HG02798 (cell line): ENCODE data around the gene GGN.
A peak's percentile ranks its signal among the peaks of the same experiment; 100 is the strongest.
"Not testable (repeated sequence)": the region's sequence is repeated elsewhere in the genome, so short reads cannot be mapped to it uniquely, and the experiment has no call there.

ENCODE experiments used
- ATAC-seq: cut with Tn5 transposase; IDR thresholded peaks from one replicate; pipeline ENCODE4 v1.9.1; 2021; ENCODE audit warnings: mild to moderate bottlenecking; ENCODE audit not compliant: unreplicated experiment, poor library complexity

The GGN gene

DNA sequence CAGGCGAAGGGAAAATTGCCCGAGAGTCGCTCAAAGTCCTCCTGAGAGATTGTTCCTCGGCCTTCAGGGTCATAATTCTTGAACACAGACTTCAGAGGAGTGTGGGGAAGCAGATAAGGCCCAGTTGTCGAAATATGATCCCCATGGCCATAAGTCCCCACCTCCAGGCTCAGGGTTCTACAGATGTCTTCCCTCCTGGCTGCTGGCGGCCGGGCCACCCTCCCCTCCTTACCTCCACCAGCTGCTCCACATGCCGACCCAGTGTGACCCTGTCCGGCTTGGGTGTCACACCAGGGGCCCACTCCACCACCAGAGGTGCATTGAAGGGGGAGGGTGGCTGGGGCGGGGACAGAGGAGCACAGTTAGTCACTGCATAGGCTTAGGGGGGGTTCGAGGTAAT, 25.1 kb upstream of the GGN start:
- ATAC-seq = no peak

DNA sequence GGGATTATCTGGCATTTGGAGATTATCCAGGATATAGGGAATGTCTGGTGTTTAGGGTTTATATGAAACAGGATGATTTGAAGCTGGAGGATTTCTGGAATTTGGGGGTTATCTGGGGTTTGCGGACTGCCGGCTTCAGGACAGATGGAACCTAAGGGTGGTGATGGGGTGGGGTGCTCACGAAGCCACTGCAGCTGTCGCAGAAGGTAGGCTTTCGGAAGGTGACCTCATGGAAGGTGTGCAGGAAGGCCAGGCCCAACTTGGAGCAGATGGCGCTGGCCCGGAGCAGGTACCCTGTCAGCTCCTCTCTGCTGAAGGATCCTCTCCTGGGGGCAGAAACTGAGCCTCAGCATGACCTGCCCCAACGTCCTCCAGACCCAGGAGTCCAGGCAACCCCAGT, 24.7 kb upstream of the GGN start:
- no peak for ATAC-seq

DNA sequence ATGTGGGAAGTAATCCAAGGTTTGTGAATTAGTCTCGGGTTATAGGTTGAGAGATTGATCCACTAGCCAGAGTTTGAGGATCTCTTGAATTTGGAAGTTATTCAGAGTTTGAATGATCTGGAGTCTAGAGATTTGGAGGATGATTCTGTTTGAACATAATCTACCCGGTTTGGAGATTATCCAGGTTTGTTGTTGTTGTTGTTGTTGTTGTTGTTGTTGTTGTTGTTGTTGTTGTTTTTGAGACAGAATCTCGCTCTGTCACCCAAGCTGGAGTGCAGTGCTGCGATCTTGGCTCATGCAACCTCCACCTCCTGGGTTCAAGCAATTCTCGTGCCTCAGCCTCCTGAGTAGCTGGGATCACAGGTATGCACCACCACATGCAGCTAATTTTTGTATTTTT, 24.1 kb upstream of the GGN start:
- ATAC-seq = not testable (repeated sequence)

DNA sequence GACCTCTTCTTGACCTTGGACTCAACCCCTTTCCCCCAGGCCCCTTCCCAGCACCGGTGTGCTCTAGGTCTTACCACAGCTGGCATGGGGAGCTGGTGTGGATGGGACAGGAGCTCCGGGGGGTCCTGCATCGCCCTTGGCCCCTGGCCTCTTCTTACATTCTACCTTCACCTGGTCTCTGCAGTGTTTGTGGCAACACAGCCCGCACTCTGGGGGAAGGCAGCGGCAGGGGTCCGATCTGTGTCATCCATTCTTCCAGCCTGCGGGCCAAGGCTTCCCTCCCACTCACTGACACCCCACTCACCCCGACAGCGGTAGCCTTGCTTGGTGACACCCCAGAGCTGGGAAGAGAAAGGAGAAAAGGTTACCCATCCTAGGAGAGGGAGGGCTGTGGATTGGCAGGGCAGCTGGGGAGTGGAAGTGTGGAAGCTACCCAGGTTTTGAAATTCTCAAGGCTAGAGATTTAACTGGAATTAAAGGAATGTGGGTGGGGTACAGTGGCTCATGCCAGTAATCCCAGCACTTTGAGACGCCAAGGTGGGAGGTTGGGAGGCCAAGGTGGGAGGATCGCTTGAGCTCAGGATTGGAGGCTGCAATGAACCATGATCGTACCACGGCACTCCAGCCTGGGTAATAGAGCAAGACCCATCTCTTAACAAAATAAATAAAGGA, 23.3 kb upstream of the GGN start:
- ATAC-seq = no peak

DNA sequence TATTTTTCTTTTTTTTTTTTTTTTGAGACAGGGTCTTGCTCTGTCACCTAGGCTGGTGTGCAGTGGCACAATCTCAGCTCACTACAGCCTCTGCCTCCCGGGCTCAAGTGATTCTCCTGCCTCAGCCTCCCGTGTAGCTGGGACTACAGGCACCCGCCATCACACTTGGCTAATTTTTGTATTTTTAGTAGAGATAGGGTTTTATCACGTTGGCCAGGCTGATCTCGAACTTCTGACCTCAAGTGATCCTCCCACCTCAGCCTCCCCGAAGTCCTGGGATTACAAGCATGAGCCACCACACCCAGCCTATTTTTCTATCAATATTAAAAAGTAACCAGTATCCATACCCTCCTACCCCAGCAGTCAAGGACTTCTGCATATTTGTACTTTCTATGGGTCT, 22.6 kb upstream of the GGN start:
- not testable (repeated sequence) for ATAC-seq

DNA sequence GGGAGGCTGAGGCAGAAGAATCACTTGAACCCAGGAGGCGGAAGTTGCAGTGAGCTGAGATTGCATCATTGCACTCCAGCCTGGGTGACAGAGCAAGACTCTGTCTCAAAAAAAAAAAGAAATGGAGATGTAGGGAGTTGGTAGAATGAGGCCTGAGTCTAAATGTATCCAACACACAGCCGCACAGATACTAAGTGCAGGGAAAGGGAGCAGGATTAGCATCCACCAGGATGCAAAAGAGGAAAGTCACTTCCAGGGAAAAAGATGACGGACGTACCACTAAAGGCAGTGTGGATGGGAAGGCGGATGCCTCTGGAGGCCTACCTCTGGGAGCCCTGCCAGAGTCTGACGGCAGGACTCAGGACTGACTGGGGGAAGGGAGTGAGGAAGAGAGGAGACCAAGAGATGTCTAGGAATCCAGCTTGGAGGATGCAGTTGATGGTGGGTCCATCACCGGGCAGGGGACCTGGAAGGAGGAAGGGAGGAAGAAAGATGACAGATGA, 21.8 kb upstream of the GGN start:
- ATAC-seq = no peak

DNA sequence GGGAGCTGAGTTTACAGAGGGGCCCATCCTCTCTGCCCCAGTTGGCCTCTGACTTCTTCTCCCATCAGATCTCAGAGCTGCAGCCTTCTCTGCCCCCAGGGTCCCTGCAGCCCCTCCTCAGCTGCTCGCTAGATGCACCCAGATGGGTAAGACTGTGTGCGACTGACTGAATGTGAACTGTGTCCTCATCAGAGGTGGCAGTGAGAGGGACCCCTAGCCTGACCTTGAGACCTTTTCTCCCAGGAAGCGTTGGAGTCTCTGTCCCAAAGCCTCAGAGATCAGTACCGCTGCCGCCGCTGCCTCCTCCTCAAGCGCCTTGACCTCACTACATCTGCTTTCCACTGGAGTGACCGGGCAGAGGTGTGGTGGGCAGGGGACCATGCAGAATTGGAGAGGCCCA, 17.4 kb upstream of the GGN start:
- no peak for ATAC-seq

DNA sequence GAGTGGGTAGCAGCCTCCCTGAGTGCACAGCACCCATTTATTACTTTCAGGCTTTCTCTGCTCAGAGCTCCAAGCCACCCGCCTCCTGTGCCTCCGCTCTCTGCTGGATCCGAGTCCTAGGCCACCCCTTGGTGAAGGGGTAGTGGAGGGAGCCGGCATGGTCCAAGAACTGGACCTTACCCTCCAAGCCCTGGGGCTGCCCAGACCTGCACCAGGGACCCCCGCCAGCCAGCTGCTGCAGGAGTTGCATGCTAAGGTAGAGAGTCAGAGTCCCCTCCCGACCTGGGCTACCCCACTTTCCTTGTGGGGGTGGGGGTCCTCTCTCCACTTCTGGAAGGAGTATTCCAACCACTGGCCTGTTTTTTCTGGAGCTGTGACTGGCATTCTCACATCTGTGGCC, 17.0 kb upstream of the GGN start:
- ATAC-seq = no peak

DNA sequence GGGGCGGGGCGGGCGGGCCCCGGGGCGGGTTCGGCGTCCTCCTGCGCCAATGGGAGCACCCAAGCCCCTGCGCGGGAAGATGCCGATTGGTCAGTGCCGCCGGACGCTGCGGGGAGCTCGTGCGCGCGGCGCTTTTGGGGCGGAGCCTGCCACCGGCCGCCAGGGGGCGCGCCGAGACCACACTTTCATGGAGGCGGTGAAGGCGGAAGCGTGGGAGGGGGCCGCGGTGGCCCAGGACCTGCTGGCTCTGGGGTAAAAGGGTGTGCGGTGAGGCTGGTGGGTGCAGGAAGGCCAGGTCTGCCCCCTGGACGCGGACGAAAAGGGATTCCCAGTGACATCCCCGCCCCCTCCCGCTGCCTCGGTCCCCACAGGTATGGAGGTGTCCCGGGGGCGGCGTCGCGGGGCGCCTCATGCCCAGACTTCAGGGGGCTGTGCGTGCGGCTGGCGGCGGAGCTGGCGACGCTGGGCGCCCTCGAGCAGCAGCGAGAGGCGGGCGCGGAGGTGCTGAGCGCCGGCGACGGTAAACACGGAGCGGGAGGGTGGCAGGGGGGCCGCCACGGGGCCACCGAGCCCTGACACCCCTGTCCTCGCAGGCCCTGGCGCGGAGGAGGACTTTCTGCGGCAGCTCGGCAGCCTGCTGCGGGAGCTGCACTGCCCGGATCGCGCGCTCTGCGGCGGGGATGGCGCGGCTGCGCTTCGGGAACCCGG, 15.3 kb upstream of the GGN start, which contains the start of gene FAM98C:
TSS of gene FAM98C (plus strand) at position 127 of the 708 bp plus-strand sequence. CDS start at position 188, 61 bp downstream.
- peak; percentile 96 for ATAC-seq

DNA sequence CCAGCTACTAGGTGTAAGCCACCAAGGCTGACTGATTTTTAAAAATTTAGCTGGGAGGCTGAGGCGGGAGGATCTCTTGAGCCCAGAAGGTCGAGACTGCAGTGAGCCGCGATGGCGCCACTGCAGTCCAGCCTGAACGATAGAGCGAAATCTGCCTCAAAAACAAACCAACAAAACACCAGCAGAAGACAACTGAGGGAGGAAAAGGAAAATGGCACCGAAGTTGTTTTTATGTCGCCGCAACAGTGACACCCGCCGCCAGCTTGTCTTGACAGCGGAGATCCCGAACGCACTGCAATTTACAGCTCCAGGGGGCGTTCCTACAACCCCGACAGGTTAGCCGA, 14.8 kb upstream of the GGN start:
- no peak for ATAC-seq

DNA sequence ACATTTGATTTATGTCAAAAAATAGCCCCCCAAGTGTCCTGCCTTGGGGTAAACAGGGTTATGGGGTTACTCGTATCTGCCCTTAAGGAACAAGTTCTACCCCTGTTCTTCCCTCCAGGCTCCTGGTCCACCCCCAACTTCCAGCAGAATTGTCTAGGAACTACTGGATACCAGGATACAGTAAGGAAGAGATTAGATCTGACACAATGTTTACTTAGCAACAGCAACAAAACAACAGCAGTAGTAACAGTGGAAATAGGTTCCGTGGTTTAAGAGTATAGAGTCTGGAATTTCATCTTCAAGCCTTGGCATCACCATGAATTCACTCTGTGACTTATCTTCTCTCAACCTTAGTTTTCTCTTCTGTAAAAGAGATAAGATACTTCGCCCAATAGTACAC, 13.3 kb upstream of the GGN start:
- no peak for ATAC-seq

DNA sequence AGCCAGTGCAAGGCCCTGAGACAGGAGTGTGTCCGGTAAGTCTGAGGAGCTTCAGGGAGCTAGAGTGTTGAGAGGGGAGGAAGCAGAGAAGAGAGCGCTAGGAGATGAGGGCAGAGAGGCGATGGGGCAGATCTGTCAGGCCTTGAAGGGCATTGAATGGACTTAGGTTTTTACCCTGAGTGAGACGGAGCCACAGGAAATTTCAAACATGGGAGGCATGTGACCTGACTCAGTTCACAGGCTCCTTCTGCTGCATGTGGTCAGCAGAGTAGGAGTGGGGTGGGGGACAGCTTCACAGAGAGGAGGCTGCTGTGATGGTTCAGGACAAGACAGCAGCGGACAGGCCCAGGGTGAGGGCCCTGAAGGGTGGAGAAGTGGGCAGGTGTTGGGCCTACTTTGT, 12.5 kb upstream of the GGN start:
- no peak for ATAC-seq

DNA sequence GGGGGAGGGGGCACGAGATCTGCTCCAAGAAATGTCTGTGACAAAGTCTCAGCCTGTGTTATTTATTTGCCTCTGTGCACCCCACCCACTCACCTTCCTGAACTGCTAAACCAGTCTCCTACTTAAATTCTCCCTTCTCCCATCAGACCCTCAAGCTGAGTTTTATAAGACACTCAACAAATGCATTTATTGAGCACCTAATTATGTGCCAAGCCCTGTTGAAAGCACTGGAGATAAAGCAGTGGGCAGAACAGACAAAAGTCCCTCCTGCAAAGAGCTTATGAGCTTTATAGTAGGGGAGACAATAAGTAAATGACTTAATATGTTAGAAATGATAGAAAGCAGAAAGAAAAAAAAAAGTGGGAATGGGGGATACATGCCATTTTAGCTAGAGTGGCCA, 11.7 kb upstream of the GGN start:
- no peak for ATAC-seq

DNA sequence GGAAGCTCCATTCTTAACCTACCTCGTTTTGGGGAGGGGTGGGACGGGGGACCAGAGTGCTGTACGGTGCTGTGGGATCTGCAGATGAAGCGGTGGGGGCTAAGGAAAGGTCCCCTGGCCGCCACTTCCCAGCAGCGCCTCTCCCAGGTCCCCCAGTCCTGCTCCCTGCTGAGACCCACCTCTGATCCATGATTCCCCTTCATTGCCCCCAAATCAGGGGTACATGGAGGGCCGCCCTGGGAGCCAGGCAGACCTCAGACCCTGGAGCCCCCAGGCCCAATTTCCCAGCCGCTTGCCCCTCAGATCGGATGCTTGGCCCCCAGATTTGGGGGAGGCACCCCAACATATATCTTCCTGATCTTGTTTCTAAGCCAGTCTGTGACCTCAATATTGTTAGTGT, 11.2 kb upstream of the GGN start:
- ATAC-seq = no peak

DNA sequence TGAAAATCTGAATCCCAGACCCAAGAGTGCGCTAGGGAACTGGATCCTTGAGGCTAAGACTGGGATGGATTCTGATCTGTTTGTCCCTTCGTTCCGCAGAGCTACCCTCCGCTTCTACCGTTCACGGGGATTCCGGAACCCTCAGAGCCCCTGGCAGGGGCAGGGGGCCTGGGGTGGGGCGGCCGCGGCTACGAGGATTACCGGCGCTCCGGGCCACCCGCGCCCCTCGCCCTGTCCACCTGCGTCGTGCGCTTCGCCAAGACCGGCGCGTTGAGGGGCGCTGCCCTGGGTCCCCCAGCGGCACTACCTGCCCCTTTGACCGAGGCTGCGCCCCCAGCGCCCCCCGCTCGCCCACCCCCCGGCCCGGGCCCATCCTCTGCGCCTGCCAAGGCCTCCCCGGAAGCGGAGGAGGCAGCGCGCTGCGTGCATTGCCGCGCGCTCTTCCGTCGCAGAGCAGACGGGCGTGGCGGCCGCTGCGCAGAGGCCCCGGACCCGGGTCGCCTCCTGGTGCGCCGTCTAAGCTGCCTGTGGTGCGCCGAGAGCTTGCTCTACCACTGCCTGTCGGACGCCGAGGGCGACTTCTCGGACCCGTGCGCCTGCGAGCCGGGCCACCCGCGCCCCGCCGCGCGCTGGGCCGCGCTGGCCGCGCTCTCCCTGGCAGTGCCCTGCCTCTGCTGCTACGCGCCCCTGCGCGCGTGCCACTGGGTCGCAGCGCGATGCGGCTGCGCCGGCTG, 7.7 kb upstream of the GGN start:
- no peak for ATAC-seq

DNA sequence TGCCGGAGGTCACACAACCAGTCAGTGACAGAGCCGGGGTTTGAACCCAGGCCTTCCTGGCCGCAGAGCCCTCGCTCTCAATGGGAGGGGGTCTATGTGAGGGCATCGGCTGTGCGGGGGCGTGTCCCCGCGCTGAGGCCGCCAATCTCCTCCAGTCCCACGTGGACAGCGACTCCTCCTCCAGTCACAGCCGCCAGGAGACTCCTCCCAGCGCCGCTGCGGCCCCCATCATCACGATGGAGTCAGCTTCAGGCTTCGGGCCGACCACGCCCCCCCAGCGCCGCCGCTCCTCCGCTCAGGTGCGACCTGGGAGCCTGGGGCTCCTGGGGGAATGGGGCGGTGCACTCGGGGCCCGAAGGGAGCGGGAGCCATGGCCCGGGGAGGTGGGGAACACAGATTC, 6.7 kb upstream of the GGN start:
- ATAC-seq = no peak

DNA sequence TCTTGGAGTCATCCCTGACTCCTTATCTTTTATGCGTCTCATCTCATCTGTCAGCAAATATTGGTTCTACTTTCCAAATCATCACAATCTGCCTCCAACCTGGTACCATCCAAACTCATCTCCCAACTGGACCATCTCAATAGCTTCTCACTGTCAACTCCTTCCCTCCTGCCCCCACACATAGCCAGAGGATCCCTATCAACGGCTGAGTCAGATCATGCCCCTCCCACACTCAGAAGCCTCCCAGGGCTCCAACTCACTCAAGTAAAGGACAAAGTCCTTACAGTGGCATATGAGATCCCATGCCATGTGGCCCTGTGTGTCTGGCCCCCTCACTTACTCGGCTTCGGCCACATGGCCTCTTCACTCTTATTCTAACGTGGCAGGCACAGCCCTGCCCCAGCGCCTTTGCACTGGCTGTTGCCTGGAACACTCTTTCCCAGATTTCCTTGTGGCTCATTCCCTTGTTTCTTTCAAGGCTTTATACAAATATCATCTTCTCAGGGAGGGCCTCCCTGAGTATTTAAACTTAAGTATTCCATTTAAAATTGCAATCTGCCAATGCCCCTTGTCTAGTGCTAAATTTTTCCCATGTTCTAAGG, 5.0 kb upstream of the GGN start:
- ATAC-seq = no peak

DNA sequence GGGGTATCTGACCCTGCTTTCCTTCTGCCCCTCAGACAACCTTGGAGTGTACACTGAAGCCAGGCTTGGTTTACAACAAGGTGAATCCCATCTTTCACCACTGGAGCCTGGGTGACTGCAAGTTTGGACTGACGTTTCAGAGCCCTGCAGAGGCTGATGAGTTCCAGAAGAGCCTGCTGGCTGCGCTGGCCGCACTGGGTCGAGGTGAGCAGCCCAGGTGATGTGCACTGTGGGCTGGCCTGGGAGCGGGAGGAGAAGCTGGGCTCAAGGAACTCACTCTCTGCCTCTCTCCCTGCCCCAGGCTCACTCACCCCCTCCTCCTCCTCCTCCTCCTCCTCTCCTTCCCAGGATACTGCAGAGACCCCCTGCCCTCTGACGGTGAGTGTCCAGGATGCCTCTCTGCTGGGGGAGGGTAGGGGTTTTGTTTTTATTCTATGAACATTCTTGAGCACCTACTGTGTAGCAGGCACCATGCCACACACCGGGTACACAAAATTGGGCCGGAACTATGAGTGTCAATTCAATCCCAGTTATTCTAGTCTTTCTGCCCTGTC, 4.2 kb upstream of the GGN start:
- no peak for ATAC-seq

DNA sequence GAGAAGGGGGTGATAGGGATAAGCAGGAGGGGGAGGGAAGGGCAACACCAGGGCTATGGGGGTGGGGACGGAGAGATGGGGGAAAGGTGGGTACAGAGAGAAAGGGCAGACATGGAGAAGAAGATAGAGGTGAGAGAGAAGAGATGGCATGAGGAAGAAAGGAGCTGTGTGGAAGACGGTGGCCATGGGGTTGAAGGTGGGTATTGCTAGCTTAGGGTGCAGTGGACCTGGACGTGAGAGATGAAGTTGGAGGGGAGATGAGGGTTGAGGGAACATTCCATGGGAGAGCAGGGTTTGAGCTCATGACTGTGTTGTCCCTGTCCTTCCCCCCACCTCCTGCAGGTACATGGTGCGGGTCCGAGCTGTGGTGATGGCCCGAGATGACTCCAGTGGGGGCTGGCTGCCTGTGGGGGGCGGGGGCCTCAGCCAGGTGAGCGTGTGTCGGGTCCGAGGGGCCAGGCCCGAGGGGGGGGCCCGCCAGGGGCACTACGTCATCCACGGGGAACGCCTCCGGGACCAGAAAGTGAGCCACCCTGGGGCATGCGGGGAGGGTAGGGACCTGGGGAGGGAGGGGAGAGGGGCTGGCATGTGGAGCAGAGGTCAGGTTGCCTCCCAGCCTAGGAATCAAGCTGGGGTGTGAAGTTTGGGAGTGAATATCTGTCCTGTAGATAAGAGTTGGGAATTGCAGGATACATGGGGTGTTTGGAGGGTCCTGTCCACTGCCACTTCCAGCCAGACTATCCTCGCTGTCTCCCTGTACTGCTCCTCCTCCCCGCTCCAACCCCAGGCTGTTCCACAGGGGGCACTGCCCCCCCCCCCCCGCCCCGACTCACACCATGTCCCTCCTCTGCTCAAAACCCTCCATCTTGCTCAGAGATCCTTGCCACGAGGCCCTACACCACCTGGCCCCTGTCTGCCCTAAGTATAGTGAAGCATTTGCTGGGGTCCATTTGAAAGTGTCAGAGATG, 2.4 kb upstream of the GGN start:
- no peak for ATAC-seq
